Activated CD4-positive, alpha-beta T cell treated with anti-CD3 and anti-CD28 coated beads, Interleukin-2, Interleukin-4, amounts not matched to agents 100 ng/mL and 50 ng/mL, durations not matched to agents 16 hours and 8 hours (primary cell): ENCODE results near the gene MMP17.
A peak's percentile ranks its signal among the peaks of the same experiment; 100 is the strongest.

Experiments
- DNase-seq: peaks from one replicate; pipeline ENCODE4 v3.0.0-alpha.2; 2020; ENCODE audit warnings: low spot score

MMP17 gene

GRCh38 chr12:131895640-131896079 lies 67.5 kb downstream of the MMP17 start:
- DNase-seq: no peak

GRCh38 chr12:131896080-131896810 lies 68.1 kb downstream of the MMP17 start:
- DNase-seq: peak; percentile 64

- no peak for DNase-seq
Observed at GRCh38 chr12:131896811-131897270, 68.6 kb downstream of the MMP17 start.

- DNase-seq: no peak
Observed at GRCh38 chr12:131897276-131897675, 69.1 kb downstream of the MMP17 start.

GRCh38 chr12:131897875-131898274 lies 69.7 kb downstream of the MMP17 start:
- no peak for DNase-seq

GRCh38 chr12:131900397-131900796 lies 72.2 kb downstream of the MMP17 start:
- no peak for DNase-seq
